SK-N-MC (cell line): ENCODE measurements around the gene KCTD17.

Source experiments
- DNase-seq: peaks from one replicate; pipeline ENCODE4 v3.0.0-alpha.2; 2011; ENCODE audit warnings: low read depth, low spot score
- H3K27ac ChIP-seq: fragments of 200-600 bp; sonication (generic); 2 replicates; pipeline ENCODE4 v1.5.1; 2016; ENCODE audit warnings: mixed run types
- H3K36me3 ChIP-seq: fragments of 200-600 bp; sonication (generic); 2 replicates; pipeline ENCODE4 v1.6.1; 2017; ENCODE audit warnings: antibody characterized with exemption, low read length, mixed read lengths; ENCODE audit not compliant: insufficient read depth
- H3K4me3 ChIP-seq: fragments of 200-600 bp; sonication (generic); 2 replicates; pipeline ENCODE4 v1.5.1; 2016
- H3K9ac ChIP-seq: fragments of 200-600 bp; sonication (generic); 2 replicates; pipeline ENCODE4 v1.8.0; 2017; ENCODE audit warnings: mixed run types, mixed read lengths; ENCODE audit not compliant: insufficient read length
- H3K9me3 ChIP-seq: fragments of 200-600 bp; sonication (generic); 2 replicates; pipeline ENCODE4 v1.6.1; 2017; ENCODE audit warnings: low read depth, mild to moderate bottlenecking, antibody characterized with exemption, low read length, moderate library complexity, mixed read lengths
- EZH2 ChIP-seq: fragments of 200-600 bp; sonication (generic); IDR thresholded peaks from one replicate; pipeline ENCODE4 v1.6.1; 2017; ENCODE audit warnings: antibody characterized with exemption
- FOXP2 ChIP-seq: optimal IDR thresholded peaks from 2 replicates; pipeline ENCODE3; 2011; ENCODE audit warnings: mild to moderate bottlenecking, moderate library complexity; ENCODE audit not compliant: insufficient read depth; ENCODE audit errors: extremely low read length, control extremely low read depth
- POLR2AphosphoS5 ChIP-seq: IDR thresholded peaks from 2 replicates; pipeline ENCODE4 v1.6.1; 2012; ENCODE audit warnings: mild to moderate bottlenecking, low read depth, low read length, borderline replicate concordance

Gene KCTD17

GRCh38 chr22:37044634-37045625, 6.6 kb upstream of the KCTD17 start:
- H3K9ac ChIP-seq = no peak overlapping the region
- no peaks in the 10 kb centered on the region for H3K36me3 ChIP-seq
- no peak overlapping the region for H3K27ac ChIP-seq
- TF ChIP-seq POLR2AphosphoS5 = no peak
- no peak for TF ChIP-seq FOXP2
- TF ChIP-seq EZH2 = no peak
- no peaks in the 10 kb centered on the region for H3K9me3 ChIP-seq
- H3K4me3 ChIP-seq = no peak overlapping the region
- DNase-seq = no peak

DNA sequence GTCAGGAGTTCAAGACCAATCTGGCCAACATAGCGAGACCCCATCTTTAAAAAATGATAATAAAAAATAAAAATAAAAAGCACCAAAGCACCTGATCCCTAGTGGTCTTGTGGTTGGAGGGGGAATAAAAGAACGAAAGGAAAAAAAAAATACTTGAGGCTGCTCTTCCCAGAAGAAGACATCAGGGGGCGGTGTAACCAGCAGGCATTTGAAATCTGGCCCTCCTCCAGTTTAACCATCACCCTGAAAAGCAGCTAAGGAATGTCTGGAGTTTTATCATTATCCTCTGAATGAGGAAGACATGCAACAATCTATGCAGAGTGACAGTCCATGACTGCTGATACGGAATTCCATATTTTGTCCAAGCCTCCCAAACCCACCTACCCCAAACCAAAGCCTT, 5.6 kb upstream of the KCTD17 start:
- Histone ChIP-seq H3K9me3 (no peaks in the 10 kb centered on the region), H3K4me3 (no peak overlapping the region), H3K9ac (no peak overlapping the region), H3K27ac (no peak overlapping the region), H3K36me3 (no peaks in the 10 kb centered on the region)
- DNase-seq = no peak
- TF ChIP-seq EZH2 (no peak), FOXP2 (no peak), POLR2AphosphoS5 (no peak)

- H3K9me3 ChIP-seq = no peaks in the 10 kb centered on the region
- H3K36me3 ChIP-seq = no peaks in the 10 kb centered on the region
- no peak for TF ChIP-seq FOXP2
- TF ChIP-seq EZH2 = no peak
- no peak for TF ChIP-seq POLR2AphosphoS5
- H3K9ac ChIP-seq = no peak overlapping the region
- H3K27ac ChIP-seq = no peak overlapping the region
- H3K4me3 ChIP-seq = no peak overlapping the region
- DNase-seq = no peak
These were observed 5.0 kb upstream of the KCTD17 start for GRCh38 chr22:37046589-37046988.

GRCh38 chr22:37047006-37047405, 4.5 kb upstream of the KCTD17 start:
- no peak for DNase-seq

DNA sequence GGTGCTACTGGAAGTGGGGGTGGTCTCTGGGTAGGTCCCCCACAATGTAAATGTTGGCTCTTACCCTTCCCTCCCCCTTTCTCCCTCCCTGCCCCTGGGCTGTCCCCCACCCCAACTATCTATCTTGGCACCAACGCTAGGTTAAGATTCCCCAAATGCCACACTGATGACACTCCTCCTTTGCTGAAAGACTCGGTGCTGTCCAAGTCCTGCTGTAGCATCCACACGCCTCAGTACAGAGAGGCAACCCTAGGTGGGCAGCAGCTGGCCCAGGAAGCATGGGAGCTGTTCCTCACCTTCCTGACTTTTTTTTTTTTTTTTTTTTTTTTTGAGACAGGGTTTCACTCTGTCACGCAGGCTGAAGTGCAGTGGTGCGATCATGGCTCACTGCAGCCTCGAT, 3.4 kb upstream of the KCTD17 start:
- no peak for TF ChIP-seq POLR2AphosphoS5
- TF ChIP-seq EZH2 = no peak
- TF ChIP-seq FOXP2 = no peak
- no peak for DNase-seq
- no peak overlapping the region for H3K9ac ChIP-seq
- H3K36me3 ChIP-seq = no peaks in the 10 kb centered on the region
- H3K9me3 ChIP-seq = no peaks in the 10 kb centered on the region
- no peak overlapping the region for H3K4me3 ChIP-seq
- H3K27ac ChIP-seq = no peak overlapping the region

More at GRCh38 chr22:37047006-37047405, 4.5 kb upstream of the KCTD17 start:
- TF ChIP-seq FOXP2 (no peak), POLR2AphosphoS5 (no peak), EZH2 (no peak)
- Histone ChIP-seq H3K27ac (no peak overlapping the region), H3K36me3 (no peaks in the 10 kb centered on the region), H3K4me3 (no peak overlapping the region), H3K9ac (no peak overlapping the region), H3K9me3 (no peaks in the 10 kb centered on the region)

- Histone ChIP-seq H3K36me3 (no peaks in the 10 kb centered on the region), H3K4me3 (no peak overlapping the region), H3K27ac (no peak overlapping the region), H3K9me3 (no peaks in the 10 kb centered on the region), H3K9ac (no peak overlapping the region)
- no peak for DNase-seq
- TF ChIP-seq POLR2AphosphoS5 = no peak
- no peak for TF ChIP-seq EZH2
- no peak for TF ChIP-seq FOXP2
These were observed 2.3 kb upstream of the KCTD17 start for GRCh38 chr22:37049224-37049623.

DNA sequence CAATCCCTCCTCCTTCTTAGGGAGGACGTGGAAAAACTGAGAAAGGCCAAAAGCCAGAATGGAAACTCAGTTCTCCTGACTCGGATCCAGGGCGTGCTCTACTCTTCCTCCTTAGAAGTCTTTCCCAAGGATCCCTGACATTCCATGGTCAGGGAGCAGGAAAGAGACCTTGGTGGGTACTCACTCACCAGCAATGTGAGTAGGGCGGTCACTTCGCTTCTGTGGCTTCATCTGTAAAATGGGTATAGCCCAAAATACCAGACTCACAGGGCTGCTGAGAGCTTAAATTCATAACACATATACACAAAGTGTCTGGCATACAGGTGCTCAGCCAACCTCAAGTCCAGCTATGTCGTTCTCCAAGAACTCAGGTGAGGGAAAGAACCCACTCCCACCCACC, 629 bp upstream of the KCTD17 start:
- no peaks in the 10 kb centered on the region for H3K36me3 ChIP-seq
- H3K9ac ChIP-seq = no peak overlapping the region
- no peak for DNase-seq
- no peak overlapping the region for H3K27ac ChIP-seq
- no peaks in the 10 kb centered on the region for H3K9me3 ChIP-seq
- TF ChIP-seq EZH2 (no peak), FOXP2 (no peak)
- H3K4me3 ChIP-seq = no peak overlapping the region

DNA sequence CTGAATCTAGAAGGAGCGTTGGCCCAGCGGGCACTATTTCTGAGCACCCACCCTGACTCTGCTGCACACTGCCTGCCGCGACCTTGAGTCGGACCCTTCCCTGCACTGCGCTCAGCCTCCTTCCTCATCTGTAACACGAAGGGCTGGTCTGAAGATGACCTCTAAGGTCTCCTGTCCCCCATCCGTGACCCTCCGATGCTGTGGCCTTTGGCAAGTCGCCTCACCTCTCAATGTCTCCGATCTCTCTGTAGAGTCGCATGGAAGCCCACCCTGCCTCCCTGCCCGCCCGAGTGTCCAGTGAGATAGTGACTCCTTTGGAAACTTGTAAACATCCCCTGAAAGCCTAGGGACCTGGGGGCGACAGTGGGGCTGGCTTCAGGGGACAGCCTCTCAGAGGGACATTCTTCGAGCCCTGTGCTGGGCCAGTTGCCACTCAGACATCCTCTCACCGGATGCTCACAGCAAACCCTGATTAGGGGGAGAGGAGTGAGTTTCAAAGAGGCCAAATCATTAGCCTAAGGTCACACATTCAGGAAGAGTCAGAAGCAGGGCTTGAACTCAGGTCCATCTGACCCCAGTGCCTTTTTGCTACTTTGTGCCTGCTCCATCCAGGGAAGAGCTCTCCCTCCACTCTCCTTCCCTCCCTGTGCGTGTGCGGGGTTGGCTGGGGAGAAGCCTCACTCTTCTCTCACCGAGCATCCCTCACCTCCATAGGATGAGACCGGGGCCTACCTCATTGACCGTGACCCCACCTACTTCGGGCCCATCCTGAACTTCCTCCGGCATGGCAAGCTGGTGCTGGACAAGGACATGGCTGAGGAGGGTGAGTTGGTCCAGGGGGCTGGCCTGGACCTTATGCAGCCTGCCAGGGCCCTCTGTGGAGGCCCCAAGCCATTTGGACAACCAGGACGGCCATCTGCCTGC, 1.1 kb downstream of the KCTD17 start:
- no peak for TF ChIP-seq FOXP2
- no peak for TF ChIP-seq POLR2AphosphoS5
- no peak for TF ChIP-seq EZH2
- H3K4me3 ChIP-seq = no peak overlapping the region
- no peak overlapping the region for H3K27ac ChIP-seq
- no peak for DNase-seq
- no peaks in the 10 kb centered on the region for H3K9me3 ChIP-seq
- no peak overlapping the region for H3K9ac ChIP-seq
- no peaks in the 10 kb centered on the region for H3K36me3 ChIP-seq
